K562 (cell line): ENCODE measurements around the gene CHAD.

Source experiments
- CTCF ChIP-seq, 3 experiments: IDR thresholded peaks in 2 of 3; conservative IDR thresholded peaks in 1 of 3; 2 replicates each; pipeline ENCODE4 v1.5.1; 2011 to 2012; ENCODE audit warnings: low read length in 3 of 3, mild to moderate bottlenecking in 3 of 3, control low read depth in 2 of 3, improper control_type of control experiment in 1 of 3, inconsistent platforms in 1 of 3, low read depth in 1 of 3, mixed read lengths in 1 of 3, moderate library complexity in 1 of 3; ENCODE audit not compliant: insufficient read depth in 2 of 3
- PATZ1 ChIP-seq: fragments of 250-450 bp; sonication (Bioruptor Pico); IDR thresholded peaks from 2 replicates; pipeline ENCODE4 v1.5.0; 2020; ENCODE audit warnings: mild to moderate bottlenecking, borderline replicate concordance

GRCh38 chr17:50444841-50445715 lies 23.6 kb downstream of the CHAD start:
- TF ChIP-seq CTCF (IDR thresholded peaks at IDR 0.05 in 2 of 3, conservative IDR thresholded peaks at IDR 0.05 in 1 of 3; ENCODE audit: insufficient read depth in 2 of 3, low read depth in 1 of 3, low read length in 3 of 3) (no peak), PATZ1 (CRISPR knock-in tag) (no peak)
